ENCODE results near the gene DNASE1. TPM values are rescaled to one million over a fixed set of nuclear protein-coding genes. Genes with fewer than 3 reads are reported as not detected.

DNASE1 gene
- total RNA-seq, 1 donor from 2014 or later = 12.2 TPM

DNA sequence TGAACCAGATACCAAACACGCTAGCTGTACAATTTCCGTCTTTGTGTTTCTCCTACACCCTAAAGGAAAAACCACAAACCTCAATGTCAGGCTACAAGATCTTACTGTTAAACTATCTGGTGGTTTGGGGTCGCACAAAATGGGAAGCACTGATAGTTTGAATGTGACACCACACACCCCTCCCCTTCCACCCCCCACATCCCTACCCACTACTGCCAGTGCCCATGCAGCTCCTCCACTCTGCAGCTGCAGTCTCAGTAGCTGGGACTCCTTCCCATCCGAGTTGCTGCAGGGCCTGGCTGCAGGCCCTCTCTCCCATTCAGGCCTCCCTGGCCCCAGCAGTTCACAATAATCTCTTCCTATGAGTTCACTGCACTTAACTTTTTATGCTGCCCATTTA is 44.5 kb downstream of the DNASE1 start:
- no peak overlapping the region for H3K4me3 ChIP-seq (ENCODE audit: low read depth, low read length)
- no peak for TF ChIP-seq CTCF (conservative IDR thresholded peaks at IDR 0.05; ENCODE audit: low read depth, low read length)
- DNase-seq (ENCODE audit: low read depth) = no peak

DNA sequence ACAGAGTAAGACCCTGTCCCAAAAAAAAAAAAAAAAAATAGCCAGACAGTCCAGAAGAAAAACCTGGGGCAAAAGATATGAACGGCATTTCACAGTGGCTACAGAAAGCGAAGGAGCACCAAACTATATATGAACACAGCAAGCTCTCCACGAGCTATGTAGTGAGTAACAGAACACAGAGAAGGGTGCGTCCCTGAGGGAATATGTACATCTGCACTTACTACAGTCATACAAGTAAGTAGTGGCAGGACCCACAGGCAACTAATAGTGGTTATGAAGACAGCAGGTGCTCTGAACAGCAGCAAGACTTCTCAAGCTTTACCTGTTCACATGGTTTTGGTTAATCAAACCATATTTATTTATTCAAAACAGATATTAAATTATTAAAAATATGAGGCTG is 47.0 kb downstream of the DNASE1 start:
- DNase-seq (ENCODE audit: low read depth) = no peak
- TF ChIP-seq CTCF (conservative IDR thresholded peaks at IDR 0.05; ENCODE audit: low read depth, low read length) = no peak
- no peak overlapping the region for H3K4me3 ChIP-seq (ENCODE audit: low read depth, low read length)

GRCh38 chr16:3702082-3702481 is 47.6 kb downstream of the DNASE1 start:
- DNase-seq (ENCODE audit: low read depth) = no peak
- H3K4me3 ChIP-seq (ENCODE audit: low read depth, low read length) = no peak overlapping the region
- TF ChIP-seq CTCF (conservative IDR thresholded peaks at IDR 0.05; ENCODE audit: low read depth, low read length) = no peak

DNA sequence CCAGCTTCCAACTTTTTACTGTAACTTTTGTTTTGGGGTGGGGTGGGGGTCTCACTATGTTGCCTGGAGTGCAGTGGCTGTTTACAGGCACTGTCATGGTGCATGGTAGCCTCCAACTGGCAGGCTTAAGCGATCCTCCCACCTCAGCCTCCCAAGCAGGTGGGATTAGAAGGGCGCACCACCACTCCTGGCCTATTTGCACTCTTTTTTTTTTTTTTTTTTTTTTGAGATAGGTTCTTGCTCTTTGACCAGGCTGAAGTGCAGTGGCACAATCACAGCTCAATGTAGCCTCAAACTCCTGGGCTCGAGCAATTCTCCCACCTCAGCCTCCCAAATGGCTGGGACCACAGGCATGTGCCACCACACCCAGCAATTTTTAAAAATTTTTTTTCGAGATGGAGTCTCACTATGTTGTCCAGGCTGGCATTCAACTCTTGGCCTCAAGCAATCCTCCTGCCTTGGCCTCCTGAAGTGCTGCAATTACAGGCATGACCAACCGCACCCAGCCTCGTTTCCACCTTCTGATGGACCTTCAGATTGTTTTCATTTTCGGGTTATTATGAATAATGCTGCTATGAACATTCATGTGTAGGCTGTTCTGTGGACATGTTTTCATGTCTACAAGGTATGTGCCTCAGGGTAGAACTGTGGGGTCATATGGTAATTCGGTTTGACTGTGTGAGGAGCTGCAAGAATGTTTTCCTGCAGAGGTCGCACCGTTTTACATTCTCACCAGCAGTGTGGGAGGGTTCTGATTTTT is 51.9 kb downstream of the DNASE1 start:
- no peak for DNase-seq (ENCODE audit: low read depth)
- H3K4me3 ChIP-seq (ENCODE audit: low read depth, low read length) = no peak overlapping the region
- no peak for TF ChIP-seq CTCF (conservative IDR thresholded peaks at IDR 0.05; ENCODE audit: low read depth, low read length)

Other genes starting within 250 kb of the DNASE1 start
- gene ZNF597, start 211.2 kb upstream of the DNASE1 start, total RNA-seq = 1.0 and 2.1 TPM in 2 replicates
- gene NAA60, start 211.0 kb upstream of the DNASE1 start, total RNA-seq = 19.4 and 23.9 TPM in 2 replicates
- gene C16orf90, start 159.2 kb upstream of the DNASE1 start, total RNA-seq = not detected in 2 replicates
- 15.2 and 18.7 TPM in 2 replicates for gene CLUAP1, start 153.7 kb upstream of the DNASE1 start, total RNA-seq
- under 0.01 TPM in 1 of 2 replicates, not detected in the other for gene NLRC3, start 77.3 kb upstream of the DNASE1 start, total RNA-seq
- gene SLX4, start 43.1 kb upstream of the DNASE1 start, total RNA-seq = 6.6 and 6.9 TPM in 2 replicates
- gene TRAP1, start 62.8 kb downstream of the DNASE1 start, total RNA-seq = 143 and 158 TPM in 2 replicates
- gene CREBBP, start 226.0 kb downstream of the DNASE1 start, total RNA-seq = 11.3 and 12.1 TPM in 2 replicates

Data from epithelial cell of proximal tubule (primary cell).